ENCODE data around the gene EIF2D.

The EIF2D gene

GRCh38 chr1:206556750-206557635 lies 55.3 kb downstream of the EIF2D start:
- H3K27ac ChIP-seq = peak overlapping the region in 20 of 21 experiments; percentile 19 to 99 (median 90)

GRCh38 chr1:206556047-206556749 lies 56.1 kb downstream of the EIF2D start:
- Histone ChIP-seq H3K4me3 (peak overlapping the region in 4 of 7 experiments; percentile 52 to 67 (median 58)), H3K27ac (peak overlapping the region in 17 of 21 experiments; percentile 19 to 99 (median 90))

More at GRCh38 chr1:206556750-206557635, 55.3 kb downstream of the EIF2D start:
- peak overlapping the region; percentile 47 to 67 (median 57) for H3K4me3 ChIP-seq

GRCh38 chr1:206555473-206555935 lies 56.8 kb downstream of the EIF2D start:
- Histone ChIP-seq H3K27ac (peak overlapping the region in 13 of 21 experiments; percentile 19 to 99 (median 92)), H3K4me3 (no peak overlapping the region)

- H3K27ac ChIP-seq = peak overlapping the region in 9 of 21 experiments; percentile 12 to 99 (median 94)
These were observed 57.4 kb downstream of the EIF2D start for GRCh38 chr1:206554701-206555472.

GRCh38 chr1:206554211-206554610 lies 58.1 kb downstream of the EIF2D start:
- H3K27ac ChIP-seq = no peak overlapping the region
- no peak overlapping the region for H3K4me3 ChIP-seq

More at GRCh38 chr1:206554701-206555472, 57.4 kb downstream of the EIF2D start:
- H3K4me3 ChIP-seq = no peak overlapping the region

GRCh38 chr1:206551986-206552326 lies 60.3 kb downstream of the EIF2D start:
- Histone ChIP-seq H3K27ac (peak overlapping the region in 3 of 21 experiments; percentile 42 to 70 (median 45)), H3K4me3 (no peak overlapping the region)

- H3K27ac ChIP-seq = peak overlapping the region in 4 of 21 experiments; percentile 10 to 70 (median 44)
- no peak overlapping the region for H3K4me3 ChIP-seq
These were observed 60.8 kb downstream of the EIF2D start for GRCh38 chr1:206551296-206551985.

- Histone ChIP-seq H3K27ac (no peak overlapping the region), H3K4me3 (no peak overlapping the region)
These were observed 61.8 kb downstream of the EIF2D start for GRCh38 chr1:206550446-206550845.

- Histone ChIP-seq H3K4me3 (no peak overlapping the region), H3K27ac (no peak overlapping the region)
These were observed 65.2 kb downstream of the EIF2D start for GRCh38 chr1:206547104-206547503.

- Histone ChIP-seq H3K4me3 (no peak overlapping the region), H3K27ac (no peak overlapping the region)
These were observed 66.9 kb downstream of the EIF2D start for GRCh38 chr1:206545351-206545750.

GRCh38 chr1:206544562-206545257 lies 67.6 kb downstream of the EIF2D start:
- Histone ChIP-seq H3K27ac (no peak overlapping the region), H3K4me3 (no peak overlapping the region)
